ENCODE data around the gene BANP.

GRCh38 chr16:88108762-88109161 is 157.5 kb downstream of the BANP start:
- TF ChIP-seq LEF1 (IDR thresholded peaks at IDR 0.05; ENCODE audit: borderline replicate concordance) (no peak), CTBP1 (IDR thresholded peaks at IDR 0.05; ENCODE audit: borderline replicate concordance) (no peak)

All from HEK293T (cell line).